ENCODE data around the gene DRAP1. TPM values are rescaled to one million over a fixed set of nuclear protein-coding genes. Genes with fewer than 3 reads are reported as not detected.

The DRAP1 gene
- total RNA-seq, 1 donor from 2014 or later = 113 TPM

GRCh38 chr11:65906602-65907001 lies 12.6 kb upstream of the DRAP1 start:
- no peak overlapping the region for H3K4me3 Mint-ChIP-seq
- no peaks in the 10 kb centered on the region for H3K36me3 Mint-ChIP-seq (ENCODE audit: low read depth)
- no peak for DNase-seq
- H3K27ac Mint-ChIP-seq = no peak overlapping the region
- intact Hi-C loops (cut with micrococcal nuclease) = no loop called here
- H3K27me3 Mint-ChIP-seq = peaks cover 21% of the 10 kb centered on the region
- H3K4me1 Mint-ChIP-seq = peaks cover 14% of the 10 kb centered on the region
- no peaks in the 10 kb centered on the region for H3K9me3 Mint-ChIP-seq

DNA sequence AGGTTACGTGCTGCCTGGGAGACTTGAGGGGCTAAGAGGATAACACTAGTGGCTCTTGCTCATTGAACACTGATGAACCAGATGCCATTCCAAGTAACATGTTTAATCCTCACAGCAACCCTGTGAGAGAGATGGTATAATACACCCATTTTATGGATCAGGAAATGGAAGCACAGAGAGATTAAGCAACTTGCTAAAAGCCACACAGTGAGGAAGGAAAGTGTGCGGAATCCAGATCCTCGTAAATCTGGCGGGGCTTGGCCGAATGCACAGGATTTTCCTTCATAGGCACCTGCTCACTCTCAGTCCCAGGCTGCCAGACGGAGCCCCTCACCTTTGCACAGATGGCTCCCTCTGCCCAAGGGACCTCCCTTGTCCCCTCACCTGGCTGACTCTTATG lies 11.3 kb upstream of the DRAP1 start:
- Mint-ChIP-seq H3K9me3 (no peaks in the 10 kb centered on the region), H3K27ac (no peak overlapping the region), H3K36me3 (ENCODE audit: low read depth) (no peaks in the 10 kb centered on the region), H3K4me3 (no peak overlapping the region), H3K4me1 (peaks cover 6% of the 10 kb centered on the region), H3K27me3 (peaks cover 21% of the 10 kb centered on the region)
- DNase-seq = no peak
- intact Hi-C loops (cut with micrococcal nuclease) = no loop called here

DNA sequence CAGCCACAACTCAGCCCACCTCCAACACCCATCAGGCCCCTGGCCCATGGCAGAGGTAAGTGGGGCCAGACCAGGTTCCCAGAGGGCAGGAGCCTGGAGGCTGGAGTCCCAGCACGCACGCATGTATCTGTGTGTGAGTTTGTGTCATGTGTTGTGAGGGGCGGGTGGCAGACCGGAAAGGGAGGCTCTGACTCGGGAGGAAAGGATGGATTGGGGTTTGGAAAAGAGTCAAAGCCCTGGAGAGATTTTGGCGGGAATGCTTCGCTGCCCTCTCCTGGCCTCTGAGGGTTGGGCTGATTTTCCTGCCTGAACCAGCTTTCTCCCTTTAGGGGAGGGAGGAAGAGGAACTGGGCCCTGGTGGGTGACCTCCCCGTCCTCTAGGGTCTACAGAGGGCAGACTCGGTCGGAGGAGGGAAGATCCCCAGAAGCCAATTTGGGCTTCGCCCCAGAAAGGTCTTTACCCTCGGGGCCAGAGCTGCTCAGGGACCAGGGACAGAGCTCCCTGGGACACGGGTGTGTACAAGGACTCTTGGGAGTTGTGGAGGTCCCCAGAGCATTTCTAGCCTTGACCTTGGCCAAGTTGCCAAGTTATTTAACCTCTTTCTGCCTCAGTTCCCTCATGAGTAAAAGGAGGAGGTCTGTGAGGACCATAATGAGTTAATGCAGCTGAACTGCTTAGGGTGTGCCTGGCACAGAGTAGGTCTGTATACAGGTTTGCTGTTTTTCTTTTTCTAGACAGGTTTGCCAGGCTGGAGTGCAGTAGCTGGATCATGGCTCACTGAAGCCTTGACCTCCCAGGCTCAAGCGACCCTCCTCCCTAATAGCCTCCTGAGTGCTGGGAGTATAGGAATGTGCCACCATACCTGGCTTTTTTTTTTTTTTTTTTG lies 7.3 kb upstream of the DRAP1 start:
- no peak overlapping the region for H3K4me3 Mint-ChIP-seq
- no peaks in the 10 kb centered on the region for H3K9me3 Mint-ChIP-seq
- H3K36me3 Mint-ChIP-seq (ENCODE audit: low read depth) = peaks cover 9% of the 10 kb centered on the region
- peaks cover 6% of the 10 kb centered on the region for H3K27me3 Mint-ChIP-seq
- no peak overlapping the region for H3K27ac Mint-ChIP-seq
- intact Hi-C loops (cut with micrococcal nuclease) = no loop called here
- H3K4me1 Mint-ChIP-seq = peaks cover 16% of the 10 kb centered on the region
- DNase-seq = no peak

DNA sequence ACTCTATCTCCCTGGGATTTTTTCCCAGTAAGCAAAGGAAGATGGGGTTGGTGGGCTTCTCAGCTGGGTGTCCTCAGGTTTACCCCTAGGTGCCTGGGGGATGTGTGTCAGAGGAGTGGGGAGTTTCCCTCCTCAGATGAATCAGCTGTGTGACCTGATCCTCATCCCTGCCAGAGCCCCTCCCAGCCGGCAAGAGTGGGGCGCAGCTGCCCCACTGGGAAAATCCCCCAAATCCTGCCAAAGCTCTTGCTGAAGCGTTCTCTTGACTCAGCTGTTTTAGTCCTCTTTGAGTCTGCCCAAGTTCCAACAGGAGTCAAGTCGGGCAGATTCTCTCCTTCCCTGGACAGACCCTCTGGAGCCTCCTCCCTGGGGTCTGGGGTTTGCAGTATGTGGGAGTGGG lies 6.4 kb upstream of the DRAP1 start:
- Mint-ChIP-seq H3K27ac (no peak overlapping the region), H3K36me3 (ENCODE audit: low read depth) (peaks cover 9% of the 10 kb centered on the region), H3K4me3 (no peak overlapping the region), H3K27me3 (peaks cover 4% of the 10 kb centered on the region), H3K9me3 (no peaks in the 10 kb centered on the region), H3K4me1 (peaks cover 21% of the 10 kb centered on the region)
- intact Hi-C loops (cut with micrococcal nuclease) = no loop called here
- no peak for DNase-seq

GRCh38 chr11:65915101-65915820 lies 4.0 kb upstream of the DRAP1 start:
- Mint-ChIP-seq H3K36me3 (ENCODE audit: low read depth) (peaks cover 14% of the 10 kb centered on the region), H3K27ac (peak overlapping the region; percentile 17), H3K4me1 (peaks cover 18% of the 10 kb centered on the region), H3K4me3 (no peak overlapping the region), H3K27me3 (peaks cover 2% of the 10 kb centered on the region), H3K9me3 (no peaks in the 10 kb centered on the region)
- intact Hi-C loops (cut with micrococcal nuclease) = no loop called here
- DNase-seq = no peak

DNA sequence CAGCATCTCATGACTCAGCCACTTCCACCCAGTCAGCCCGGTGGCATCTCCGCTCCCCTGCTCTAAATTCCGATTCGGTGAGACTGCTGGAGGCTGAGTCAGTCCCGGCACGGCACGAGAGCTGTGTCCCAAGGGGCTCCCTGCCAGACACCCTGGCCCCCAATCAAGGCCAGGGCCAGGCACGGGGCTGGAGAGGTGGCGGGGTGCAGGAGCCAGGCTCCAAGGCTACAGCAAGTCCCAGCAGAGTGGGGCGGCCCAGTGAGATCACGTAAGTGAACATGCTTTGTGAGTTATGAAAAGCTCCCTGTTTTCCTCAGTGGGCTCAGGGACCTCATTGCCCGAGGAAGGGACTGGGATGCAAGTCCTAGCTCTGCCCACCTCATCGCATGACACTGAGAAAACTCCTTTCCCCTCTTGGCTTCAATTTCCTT lies 3.4 kb upstream of the DRAP1 start:
- Mint-ChIP-seq H3K27ac (no peak overlapping the region), H3K27me3 (peaks cover 2% of the 10 kb centered on the region), H3K9me3 (no peaks in the 10 kb centered on the region), H3K4me3 (no peak overlapping the region), H3K4me1 (peaks cover 19% of the 10 kb centered on the region), H3K36me3 (ENCODE audit: low read depth) (peaks cover 18% of the 10 kb centered on the region)
- no peak for DNase-seq
- intact Hi-C loops (cut with micrococcal nuclease) = no loop called here

DNA sequence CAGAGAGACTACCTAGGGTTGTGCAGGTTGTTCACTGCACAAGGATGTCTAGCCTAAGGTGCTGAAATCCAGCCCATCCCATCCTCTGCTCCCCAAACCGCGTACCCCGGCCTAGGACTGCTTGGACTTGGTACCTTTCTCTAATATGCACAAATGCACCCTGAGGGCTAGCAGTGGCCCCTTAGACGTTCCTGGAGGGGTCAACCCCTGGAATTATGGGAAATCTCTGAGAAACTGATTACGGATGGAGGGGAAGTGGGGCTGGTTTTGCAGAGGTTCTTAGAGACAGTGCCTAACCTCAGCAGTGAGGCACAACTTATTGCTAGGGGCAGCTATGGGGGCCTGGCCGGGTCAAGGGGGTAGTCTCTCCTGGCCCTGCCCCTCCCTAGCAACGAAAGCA lies 2.8 kb upstream of the DRAP1 start:
- Mint-ChIP-seq H3K9me3 (no peaks in the 10 kb centered on the region), H3K36me3 (ENCODE audit: low read depth) (peaks cover 19% of the 10 kb centered on the region)
- intact Hi-C loops (cut with micrococcal nuclease) = no loop called here

DNA sequence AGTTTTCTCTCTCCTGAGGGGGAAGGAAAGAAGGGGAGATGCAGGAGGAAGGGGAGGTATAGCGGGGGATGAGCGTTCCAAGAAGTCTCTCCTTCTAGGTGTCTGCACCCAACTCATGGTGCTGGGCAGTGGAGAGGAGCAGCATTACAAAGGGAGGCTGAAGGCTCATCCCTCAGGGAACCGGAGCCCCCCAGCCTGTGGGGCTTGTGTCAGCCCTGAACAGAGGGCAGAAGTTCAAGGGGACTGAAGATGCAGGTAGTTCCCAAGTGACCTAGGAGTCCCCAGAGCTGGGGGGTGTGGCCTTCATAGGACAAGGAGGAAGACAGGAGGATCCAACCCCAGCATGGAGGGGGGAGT lies 2.2 kb upstream of the DRAP1 start:
- peak overlapping the region; percentile 37 for H3K27ac Mint-ChIP-seq
- H3K4me1 Mint-ChIP-seq = peaks cover 19% of the 10 kb centered on the region
- peak overlapping the region; percentile 96 for H3K4me3 Mint-ChIP-seq
- no peaks in the 10 kb centered on the region for H3K9me3 Mint-ChIP-seq
- peaks cover 22% of the 10 kb centered on the region for H3K36me3 Mint-ChIP-seq (ENCODE audit: low read depth)
- intact Hi-C loops (cut with micrococcal nuclease) = no loop called here
- no peaks in the 10 kb centered on the region for H3K27me3 Mint-ChIP-seq
- DNase-seq = no peak

More for the DNA sequence above, 2.8 kb upstream of the DRAP1 start:
- Mint-ChIP-seq H3K27ac (peak overlapping the region; percentile 8), H3K27me3 (peaks cover 2% of the 10 kb centered on the region), H3K4me1 (peaks cover 19% of the 10 kb centered on the region), H3K4me3 (peak overlapping the region; percentile 96)
- DNase-seq = no peak

DNA sequence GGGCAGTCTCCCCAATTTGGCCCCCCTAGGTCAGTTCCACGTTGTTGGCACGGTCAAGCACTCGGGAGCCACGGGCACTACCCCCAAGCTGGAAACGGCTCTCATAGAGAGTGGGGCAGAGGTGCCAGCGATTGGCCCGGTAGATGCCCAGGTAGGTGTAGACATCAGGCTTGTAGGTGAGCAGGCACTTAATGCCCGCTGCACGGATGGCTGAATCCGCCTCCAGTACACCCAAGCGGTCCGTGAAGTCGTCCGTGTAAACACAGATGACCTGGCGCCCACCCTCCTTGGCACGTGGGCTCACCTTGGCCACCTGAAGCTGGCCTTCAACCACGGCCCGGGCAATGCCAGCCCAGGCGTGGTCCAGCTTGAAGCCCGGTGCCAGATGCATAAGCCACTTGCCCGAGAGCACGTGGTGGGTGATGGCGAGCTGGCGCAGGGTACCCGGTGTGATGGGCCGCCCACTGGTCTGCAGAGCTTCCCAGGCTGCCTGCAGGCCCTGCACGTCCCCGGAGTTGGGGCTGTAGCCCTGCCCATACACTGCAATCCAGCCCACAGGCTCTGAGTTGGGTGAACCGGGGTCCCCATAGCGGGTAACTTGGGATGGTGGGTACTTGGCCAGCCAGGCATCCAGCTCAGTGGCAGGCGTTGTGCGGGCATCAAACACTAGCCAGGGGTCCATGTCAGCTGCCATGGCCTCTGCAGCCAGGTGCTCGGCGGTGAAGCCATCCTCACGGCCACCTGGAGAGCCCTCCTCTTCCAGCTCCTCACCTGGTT lies 1.6 kb upstream of the DRAP1 start:
- intact Hi-C loops (cut with micrococcal nuclease) = no loop called here
- no peaks in the 10 kb centered on the region for H3K27me3 Mint-ChIP-seq
- no peak overlapping the region for H3K27ac Mint-ChIP-seq
- peaks cover 27% of the 10 kb centered on the region for H3K36me3 Mint-ChIP-seq (ENCODE audit: low read depth)
- DNase-seq = no peak
- H3K4me3 Mint-ChIP-seq = peak overlapping the region; percentile 96
- H3K9me3 Mint-ChIP-seq = no peaks in the 10 kb centered on the region
- peaks cover 22% of the 10 kb centered on the region for H3K4me1 Mint-ChIP-seq

DNA sequence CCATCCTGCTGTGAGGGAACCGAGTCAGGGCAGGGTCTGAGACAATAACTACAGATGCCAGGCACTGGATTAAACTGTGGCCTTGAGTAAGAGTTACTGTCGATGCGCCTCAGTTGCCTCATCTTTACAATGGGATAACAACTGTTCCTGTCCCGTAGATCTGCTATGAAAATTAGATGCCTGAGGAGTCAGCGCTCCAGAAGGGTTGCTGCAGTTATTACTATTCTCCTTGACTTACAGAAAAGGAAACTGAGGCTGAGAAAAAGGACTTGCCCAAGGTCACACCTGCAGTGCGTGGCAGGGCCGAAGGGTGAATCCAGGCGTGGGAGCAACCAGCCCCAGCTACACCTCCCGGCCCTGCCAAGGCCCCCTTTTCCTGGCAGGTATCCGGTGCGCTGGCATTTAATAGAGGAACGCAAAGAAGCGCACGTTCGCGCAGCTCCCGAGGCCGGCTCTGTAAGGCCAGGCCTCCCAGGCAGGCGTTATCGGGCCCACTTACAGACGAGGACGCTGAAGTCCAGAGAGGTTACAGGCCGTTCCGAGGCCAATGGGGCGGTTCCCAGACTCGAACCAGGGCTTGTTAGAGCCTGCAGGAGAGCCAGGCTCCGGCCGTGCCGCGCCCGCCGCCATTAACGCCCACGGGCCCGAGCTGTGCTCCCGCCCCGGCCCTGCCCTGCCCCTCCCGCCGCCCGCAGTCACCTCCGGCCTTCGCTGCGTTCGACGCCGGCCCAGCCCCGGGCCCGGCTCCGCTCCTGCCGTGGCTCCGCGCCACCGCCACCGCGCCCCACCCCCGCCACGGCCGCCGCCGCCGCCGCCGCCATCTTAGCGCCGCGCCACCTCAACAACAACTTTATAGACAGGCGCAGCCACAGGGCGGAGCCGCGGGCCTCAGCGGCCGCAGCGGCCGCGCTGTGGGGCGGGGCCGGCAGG lies 750 bp upstream of the DRAP1 start, which contains the start of gene C11orf68:
C11orf68 (minus strand) TSS at position 852 of the 930 bp plus-strand sequence; CDS start at position 821, 31 bp downstream.
- Mint-ChIP-seq H3K27me3 (no peaks in the 10 kb centered on the region), H3K9me3 (no peaks in the 10 kb centered on the region), H3K4me1 (peaks cover 23% of the 10 kb centered on the region), H3K36me3 (ENCODE audit: low read depth) (peaks cover 36% of the 10 kb centered on the region), H3K27ac (peak within 1 kb of the TSS; percentile 90), H3K4me3 (peak within 1 kb of the TSS; percentile 96)
- DNase-seq = no peak
- intact Hi-C loops (cut with micrococcal nuclease) = loop anchor here (1.0 kb wide), 7 partner anchors 10 to 255 kb away; partner anchors contain the start of genes CCDC85B, FOSL1, MUS81 and SART1

DNA sequence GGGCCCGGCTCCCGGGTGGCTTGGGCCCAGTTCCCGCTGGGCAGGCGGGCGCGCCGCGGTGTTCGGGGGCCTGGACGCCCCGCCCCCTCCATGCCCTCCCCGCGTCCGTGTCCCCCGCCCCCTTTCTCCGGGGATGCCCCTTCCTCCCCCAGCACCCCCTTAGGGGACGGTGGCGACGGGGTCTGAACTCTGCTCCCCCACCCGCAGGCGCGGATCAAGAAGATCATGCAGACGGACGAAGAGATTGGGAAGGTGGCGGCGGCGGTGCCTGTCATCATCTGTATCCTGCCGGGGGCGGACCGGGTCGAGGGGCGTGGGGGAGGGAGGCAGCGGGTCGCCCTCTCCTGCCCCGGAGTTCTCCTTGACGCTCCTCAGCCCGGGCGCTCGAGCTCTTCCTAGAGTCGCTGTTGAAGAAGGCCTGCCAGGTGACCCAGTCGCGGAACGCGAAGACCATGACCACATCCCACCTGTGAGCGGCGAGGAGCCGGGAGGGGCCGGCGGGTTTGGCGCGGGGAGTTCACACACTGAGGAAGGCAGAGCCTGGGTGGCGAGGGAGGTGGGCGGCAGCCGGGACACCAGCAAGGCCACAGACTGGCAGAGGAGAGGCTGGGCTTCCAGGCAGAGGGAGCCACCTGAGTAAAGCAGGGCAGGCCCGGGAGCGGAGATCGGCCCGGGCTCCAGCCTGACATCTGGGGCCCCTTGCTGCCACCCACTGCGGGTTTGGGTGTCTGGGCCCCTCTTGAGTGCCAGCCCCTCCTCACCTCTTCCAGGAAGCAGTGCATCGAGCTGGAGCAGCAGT lies 546 bp downstream of the DRAP1 start:
- H3K36me3 Mint-ChIP-seq (ENCODE audit: low read depth) = peaks cover 36% of the 10 kb centered on the region
- H3K9me3 Mint-ChIP-seq = no peaks in the 10 kb centered on the region
- peaks cover 25% of the 10 kb centered on the region for H3K4me1 Mint-ChIP-seq
- peak overlapping the region; percentile 96 for H3K4me3 Mint-ChIP-seq
- no peaks in the 10 kb centered on the region for H3K27me3 Mint-ChIP-seq
- intact Hi-C loops (cut with micrococcal nuclease) = loop anchor here (1.0 kb wide), 7 partner anchors 9 to 256 kb away; partner anchors contain the start of genes CCDC85B, FOSL1, MUS81 and SART1
- DNase-seq = peak; percentile 89
- H3K27ac Mint-ChIP-seq = peak overlapping the region; percentile 90

DNA sequence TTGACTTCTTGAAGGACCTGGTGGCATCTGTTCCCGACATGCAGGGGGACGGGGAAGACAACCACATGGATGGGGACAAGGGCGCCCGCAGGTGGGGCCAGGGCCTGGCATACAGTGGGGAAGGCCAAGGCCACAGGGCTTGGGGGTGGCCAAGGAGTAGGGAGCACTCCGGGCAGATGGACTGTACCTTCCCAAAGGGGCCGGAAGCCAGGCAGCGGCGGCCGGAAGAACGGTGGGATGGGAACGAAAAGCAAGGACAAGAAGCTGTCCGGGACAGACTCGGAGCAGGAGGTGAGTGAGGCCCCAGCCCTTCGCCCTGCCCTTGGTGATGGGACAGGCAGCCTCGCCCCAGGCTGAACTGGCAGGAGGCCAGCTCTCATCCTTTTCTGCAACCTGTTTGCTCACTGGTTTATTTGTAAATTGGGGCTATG lies 1.2 kb downstream of the DRAP1 start:
- Mint-ChIP-seq H3K4me3 (peak overlapping the region; percentile 96), H3K27me3 (no peaks in the 10 kb centered on the region), H3K27ac (peak overlapping the region; percentile 90), H3K9me3 (no peaks in the 10 kb centered on the region), H3K36me3 (ENCODE audit: low read depth) (peaks cover 31% of the 10 kb centered on the region), H3K4me1 (peaks cover 21% of the 10 kb centered on the region)
- no peak for DNase-seq
- intact Hi-C loops (cut with micrococcal nuclease) = no loop called here

Measured in activated CD4-positive, alpha-beta T cell treated with anti-CD3 and anti-CD28 coated beads, Interleukin-2, amount 10 ng/mL, durations not matched to agents 24 days and 14 days (primary cell).